Measurements from ENCODE around the gene MED19.
A peak's percentile ranks its signal among the peaks of the same experiment; 100 is the strongest.
"Not testable (repeated sequence)": the region's sequence is repeated elsewhere in the genome, so short reads cannot be mapped to it uniquely, and the experiment has no call there.

MED19 gene, protein sequence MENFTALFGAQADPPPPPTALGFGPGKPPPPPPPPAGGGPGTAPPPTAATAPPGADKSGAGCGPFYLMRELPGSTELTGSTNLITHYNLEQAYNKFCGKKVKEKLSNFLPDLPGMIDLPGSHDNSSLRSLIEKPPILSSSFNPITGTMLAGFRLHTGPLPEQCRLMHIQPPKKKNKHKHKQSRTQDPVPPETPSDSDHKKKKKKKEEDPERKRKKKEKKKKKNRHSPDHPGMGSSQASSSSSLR
- 15.4 to 24.6 (median 19.1) reads per million in 3 experiments for total RNA-seq

DNA sequence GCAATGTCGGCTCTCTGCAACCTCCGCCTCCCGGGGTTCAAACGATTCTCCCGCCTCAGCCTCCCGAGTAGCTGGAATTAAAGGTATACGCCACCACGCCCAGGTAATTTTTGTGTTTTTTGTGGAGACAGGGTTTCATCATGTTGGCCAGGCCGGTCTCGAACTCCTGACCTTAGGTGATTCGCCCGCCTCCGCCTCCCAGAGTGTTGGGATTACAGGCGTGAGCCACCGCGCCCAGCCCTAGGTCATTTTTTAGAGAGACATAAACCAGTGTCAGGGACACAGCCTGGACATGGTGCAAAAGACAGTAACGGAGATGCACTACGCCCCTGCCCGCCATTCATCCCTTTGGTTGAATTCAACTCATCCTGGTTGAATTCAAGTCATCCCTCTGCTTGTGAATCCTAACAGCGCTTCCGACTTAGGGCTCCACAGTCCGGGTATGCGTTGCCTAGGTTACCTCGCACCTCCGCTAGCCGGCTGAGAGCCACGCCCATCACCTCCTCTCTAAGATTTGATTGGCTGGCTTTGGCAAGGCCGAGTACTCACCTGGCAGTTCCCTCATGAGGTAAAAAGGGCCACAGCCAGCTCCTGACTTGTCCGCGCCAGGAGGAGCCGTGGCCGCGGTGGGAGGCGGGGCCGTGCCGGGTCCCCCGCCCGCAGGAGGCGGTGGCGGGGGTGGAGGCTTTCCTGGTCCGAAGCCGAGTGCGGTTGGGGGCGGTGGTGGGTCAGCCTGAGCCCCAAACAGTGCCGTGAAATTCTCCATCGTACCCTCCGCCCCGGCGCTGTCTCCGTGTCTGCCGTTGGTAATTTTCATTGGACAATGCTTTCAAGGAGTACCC, at the start of gene MED19:
Gene MED19, minus strand, starts transcription at position 802 of the 842 bp plus-strand sequence. Its CDS starts 36 bp downstream, at position 766.
- DNase-seq, result peak; percentile 81

DNA sequence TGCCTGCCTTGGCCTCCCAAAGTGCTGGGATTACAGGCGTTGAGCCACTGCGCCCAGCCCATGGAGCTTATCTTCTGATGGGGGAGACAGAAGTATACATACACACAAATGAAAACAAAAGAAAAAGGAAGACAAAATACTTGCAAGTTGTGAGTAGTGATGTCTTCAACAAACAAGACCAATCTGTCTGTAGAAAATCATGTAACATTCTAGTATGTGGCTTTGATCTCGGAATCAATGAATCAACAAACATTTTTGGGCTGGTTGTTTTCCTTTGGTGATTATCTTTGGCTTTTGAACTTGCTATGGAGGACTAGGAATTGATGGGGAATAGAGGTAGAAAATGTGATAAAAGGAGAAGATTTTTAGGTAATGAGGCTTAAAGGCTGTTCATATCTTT, 46.2 kb upstream of the MED19 start:
- DNase-seq, result no peak

DNA sequence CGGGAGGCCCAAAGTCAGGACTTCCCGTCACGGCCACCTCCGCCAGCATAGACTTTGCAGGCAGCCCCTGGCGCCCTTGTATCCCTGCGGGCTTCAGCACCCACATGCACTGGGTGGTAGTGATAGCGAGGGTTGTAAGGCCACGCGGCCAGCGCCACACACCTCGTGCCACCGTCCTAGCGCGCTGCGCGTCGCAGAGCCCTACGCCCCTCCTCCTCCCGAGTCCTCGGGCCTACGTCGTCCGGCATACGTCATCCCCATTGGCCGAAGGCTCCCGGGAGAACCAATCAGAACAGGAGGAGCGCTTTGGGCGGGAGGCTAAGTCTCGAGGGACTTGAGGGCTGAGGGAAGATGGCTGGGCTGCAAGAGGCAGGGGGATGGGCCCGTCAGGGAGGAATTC, 40.9 kb upstream of the MED19 start:
- no peak for DNase-seq

DNA sequence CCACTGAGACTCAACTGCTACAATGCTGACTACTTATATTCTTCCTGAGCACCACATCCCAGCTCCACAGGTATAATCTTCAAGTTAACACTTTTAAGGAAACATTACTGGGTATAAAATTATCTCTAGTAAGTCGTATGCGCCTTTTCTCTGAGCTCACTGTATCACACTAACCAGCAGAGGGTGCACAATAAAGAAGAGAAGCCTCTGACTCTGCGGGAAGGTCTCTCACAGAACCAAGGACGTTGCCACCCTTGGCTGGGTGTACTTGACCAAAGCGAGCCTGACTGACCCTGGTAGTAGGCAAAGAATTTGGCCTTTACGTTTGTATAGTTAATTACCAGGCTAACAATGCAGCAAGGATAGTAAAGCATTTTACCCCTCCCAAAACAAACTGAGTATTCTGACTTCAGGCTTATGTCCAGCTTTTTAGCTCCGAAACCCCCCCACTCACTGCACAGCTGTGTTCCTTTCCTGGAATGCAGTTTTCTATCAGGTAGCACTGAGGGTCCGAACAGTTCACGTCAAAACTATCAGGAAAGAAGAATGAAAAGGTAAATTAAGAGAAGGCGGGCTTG, 39.8 kb upstream of the MED19 start, which contains the start of gene BTBD18:
Gene BTBD18, minus strand, starts transcription at position 144 of the 578 bp plus-strand sequence. CDS start 631 bp downstream, outside the sequence.
- DNase-seq, result no peak

DNA sequence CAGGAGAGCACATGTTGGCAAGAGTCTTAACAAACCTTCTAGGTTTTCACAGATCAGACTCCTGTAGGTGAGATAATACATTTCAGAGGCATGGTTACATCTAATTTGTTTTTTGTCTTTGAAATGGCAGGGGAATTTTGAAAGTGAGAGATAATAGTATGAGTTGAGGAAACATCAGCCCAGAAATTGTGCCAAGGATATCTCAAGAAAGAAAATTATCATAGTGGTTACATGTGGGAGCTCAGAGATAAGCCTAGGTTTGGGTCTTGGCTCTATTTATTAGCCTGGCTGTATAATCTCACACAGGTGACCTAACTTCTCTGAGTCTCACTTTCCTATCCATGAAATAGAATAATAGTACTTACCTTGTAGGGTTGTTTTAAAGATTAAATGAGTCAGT, 39.2 kb upstream of the MED19 start:
- no peak for DNase-seq

DNA sequence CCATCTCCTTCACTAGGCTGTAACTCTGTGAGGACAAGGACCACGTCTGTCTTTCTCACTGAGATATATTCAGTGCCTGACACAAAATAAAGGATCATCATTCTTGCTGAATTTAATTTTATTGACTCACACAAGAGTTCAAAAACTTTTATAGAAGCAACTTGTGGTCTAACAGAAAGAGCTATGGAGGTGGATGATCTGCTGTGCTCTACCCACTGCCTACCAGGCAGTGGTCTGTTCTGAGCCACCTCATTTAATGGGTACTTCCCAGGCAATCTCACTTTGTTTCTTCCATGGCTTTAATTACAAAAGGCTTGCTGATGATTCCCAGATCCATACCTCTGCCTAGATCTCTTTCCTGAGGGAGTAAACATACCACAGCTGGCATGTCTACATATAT, 34.9 kb upstream of the MED19 start:
- no peak for DNase-seq

DNA sequence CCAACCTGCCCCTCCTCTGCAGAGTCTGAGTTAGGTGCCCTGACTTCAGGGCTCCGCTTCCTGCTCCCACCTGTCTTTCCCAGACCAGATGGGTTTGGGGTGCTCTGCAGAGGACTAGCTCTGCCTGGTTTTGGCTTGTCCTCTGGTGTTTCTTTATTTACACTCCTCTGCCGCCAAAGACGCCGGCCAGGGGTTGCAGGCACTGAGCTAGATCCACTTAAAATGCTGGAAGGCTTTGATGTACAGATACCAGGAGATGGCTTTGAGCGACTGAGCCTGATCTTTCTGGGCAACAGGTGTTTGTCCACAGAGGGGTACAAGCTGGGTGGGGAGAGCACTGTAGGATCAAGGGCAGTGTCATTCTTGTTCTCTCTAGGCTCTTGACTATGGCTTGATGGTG, 33.2 kb upstream of the MED19 start:
- DNase-seq, result no peak

DNA sequence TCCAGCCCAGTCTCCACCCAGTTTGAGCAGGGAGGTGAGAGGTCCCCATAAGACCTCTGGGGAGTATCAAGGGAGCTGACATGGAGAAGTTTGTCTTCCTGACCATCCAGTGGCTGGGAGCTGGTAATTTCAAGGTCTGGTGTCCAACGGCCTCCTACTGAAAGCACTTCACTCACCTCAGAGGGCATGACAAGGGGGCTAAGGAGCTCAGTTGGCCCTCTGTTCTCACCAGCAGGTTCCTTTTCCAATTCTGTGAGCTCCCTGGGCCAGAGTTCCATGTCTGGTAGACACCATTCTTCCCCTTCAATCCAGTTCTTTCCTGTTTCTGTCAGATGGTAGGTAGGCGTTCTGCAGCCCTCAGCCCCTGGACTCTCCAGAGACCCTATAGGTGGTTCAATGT, 32.3 kb upstream of the MED19 start:
- DNase-seq, result no peak

DNA sequence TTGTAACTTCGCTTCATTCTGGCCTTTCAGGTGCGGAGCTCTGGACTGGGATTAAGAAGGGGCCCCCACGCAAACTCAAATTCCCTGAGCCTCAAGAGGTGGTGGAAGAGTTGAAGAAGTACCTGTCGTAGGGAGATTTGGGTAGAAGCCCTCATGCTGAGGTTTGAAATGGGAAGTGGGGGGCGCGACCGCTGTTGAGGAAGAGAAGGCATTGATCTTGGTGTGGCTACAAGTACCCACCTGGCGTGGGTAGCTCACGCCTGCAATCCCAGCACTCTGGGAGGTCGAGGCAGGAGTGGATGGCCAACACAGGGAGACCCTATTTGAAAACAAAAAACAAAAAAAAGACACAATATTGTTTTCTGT, 30.1 kb upstream of the MED19 start:
- no peak for DNase-seq

DNA sequence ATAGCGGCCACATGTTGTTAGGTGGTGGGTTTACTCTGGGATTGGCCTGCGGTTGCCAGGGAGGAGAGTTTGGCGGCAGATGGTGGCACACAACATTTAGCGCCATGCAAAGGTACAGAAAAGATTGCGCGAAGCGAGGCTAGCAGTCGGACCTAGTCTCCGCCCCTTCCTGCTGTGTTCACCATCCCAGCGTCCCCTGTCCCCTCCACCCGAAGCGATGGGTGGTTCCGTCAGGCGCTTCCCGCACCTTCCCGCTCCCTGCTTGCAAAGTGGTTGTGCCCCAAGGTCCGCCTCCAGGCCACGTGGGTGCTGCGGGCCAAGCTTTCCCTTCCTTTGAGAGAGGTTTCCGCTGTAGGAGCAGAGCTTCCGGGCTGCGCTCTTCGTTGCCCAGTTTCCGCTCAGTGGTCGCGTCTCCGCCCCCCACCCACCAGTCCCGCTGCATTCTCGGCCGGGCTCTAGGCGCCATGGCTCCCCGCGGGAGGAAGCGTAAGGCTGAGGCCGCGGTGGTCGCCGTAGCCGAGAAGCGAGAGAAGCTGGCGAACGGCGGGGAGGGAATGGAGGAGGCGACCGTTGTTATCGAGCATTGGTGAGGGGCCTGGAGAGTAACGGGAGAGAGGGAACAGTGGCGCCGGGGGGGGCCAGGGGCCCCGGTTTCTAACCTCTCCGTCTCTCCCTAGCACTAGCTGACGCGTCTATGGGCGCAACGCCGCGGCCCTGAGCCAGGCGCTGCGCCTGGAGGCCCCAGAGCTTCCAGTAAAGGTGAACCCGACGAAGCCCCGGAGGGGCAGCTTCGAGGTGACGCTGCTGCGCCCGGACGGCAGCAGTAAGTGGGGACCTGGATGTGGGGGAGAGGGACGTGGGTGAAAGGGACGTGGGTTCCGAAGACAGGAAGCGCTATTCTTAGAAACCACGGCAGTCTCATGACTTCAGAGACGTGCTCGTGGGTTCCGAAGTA, 29.4 kb upstream of the MED19 start, which contains the start of gene SELENOH:
Gene SELENOH, plus strand, starts transcription at position 360 of the 955 bp plus-strand sequence. Its CDS starts 105 bp downstream, at position 465.
- DNase-seq, result peak; percentile 91

DNA sequence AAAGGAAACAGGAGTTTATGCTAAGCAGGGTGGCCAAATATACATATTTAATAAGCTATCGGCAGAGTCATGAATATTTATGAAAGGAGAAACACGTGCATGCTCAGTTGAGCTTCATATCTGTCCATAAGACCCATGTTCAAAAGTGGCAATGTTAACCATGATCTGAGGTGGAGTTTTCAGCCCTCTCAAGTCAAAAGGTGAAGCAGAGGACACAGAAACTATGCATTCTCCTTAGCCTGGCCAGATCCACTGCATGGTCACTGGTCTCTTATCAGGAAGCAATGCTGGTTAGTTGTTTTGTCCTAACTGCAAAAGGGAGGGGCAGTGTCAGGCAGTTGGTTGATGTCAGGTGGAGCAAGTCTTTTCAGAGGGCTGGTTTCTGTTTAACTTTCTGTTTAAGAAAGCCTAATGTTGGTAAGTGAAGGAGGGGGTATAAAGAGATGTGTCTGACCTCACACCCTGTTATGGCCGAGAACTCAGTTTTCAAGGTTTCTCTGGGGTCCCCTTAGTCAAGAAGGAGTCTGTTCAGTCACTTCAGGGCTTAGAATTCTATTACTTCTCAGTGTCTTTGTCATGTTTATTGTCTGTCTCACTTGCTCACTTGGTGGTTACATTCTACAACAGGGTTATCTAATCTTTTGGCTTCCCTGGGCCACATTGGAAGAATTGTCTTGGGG, 23.7 kb upstream of the MED19 start:
- DNase-seq, result no peak

DNA sequence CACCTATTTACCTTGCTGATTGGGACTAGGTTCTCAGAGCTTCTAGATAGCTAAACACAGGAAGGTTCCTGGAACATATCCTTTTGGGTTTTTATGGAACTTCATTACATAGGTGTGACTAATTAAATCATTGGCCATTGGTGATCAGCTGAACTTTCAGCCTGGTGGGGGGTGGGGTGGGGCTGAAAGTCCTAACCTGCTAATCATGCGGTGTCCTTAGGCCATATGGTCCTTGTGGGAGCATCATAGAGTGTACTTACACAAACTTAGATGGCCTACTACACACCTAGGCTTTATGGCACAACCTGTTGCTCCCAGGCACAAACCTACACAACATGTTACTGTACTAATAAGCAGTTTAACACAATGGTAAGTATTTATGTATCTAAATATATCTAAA, 20.6 kb upstream of the MED19 start:
- no peak for DNase-seq

DNA sequence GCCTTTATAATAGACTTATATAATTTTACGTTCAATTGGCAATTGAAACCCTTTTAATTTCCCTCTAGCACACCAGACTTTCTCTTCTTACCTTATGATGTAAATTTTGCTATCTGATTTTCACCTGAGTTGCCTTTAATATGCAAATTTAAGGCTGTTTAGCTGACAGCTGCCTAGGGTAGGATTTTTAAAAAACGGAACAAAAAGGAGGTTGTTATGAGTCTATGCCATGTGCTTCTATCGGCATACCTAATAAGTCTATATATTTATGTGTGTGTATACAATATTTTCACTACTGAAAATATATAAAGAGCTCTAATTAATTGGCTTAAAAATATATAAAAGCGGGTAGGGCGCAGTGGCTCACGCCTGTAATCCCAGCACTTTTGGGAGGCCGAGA, 17.5 kb upstream of the MED19 start:
- no peak for DNase-seq

DNA sequence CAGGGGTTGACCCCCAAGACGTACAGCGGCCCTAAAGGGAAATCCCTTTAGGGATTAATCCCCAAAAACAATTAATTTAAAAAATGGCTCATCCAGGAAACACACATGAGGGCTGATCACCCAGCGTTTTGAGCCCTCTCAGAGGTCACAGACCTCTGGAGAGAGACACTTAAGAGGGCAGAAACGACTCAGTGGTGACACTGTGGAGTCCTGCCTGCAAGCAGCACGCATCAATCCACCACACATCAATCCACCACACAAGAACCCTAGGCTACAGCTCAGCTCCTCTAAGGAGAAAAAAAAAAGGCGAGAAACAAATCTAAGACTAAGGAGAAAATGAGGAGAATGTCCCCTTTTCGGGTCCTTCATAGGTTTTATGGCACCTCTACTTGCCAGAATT, 16.8 kb upstream of the MED19 start:
- DNase-seq, result no peak

DNA sequence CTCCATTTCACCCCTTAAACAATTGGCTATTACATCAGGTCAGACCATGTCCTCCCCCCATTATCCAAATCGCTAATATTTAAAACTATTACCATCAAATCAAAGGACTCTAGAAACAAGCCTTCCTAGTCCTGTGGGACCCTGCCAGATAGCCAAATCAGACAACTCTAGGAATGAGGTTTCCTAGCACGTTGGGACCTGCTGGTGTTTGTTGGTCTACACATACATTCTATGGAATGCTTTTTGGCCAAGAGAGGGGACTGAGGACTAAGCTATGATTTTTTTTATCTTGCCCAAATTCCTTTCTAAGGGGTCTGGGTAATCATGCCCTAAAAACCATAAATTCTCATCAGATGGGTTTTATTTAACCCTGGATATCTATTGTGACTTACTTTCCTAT, 15.2 kb upstream of the MED19 start:
- DNase-seq, result no peak

DNA sequence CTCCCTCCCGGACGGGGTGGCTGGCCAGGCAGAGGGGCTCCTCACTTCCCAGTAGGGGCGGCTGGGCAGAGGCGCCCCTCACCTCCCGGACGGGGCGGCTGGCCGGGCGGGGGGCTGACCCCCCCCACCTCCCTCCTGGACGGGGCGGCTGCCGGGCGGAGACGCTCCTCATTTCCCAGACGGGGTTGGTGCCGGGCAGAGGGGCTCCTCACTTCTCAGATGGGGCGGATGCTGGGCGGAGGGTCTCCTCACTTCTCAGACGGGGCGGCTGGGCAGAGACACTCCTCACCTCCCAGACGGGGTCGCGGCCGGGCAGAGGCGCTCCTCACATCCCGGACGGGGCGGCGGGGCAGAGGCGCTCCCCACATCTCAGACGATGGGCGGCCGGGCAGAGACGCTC, 4.7 kb upstream of the MED19 start:
- DNase-seq, result not testable (repeated sequence)

DNA sequence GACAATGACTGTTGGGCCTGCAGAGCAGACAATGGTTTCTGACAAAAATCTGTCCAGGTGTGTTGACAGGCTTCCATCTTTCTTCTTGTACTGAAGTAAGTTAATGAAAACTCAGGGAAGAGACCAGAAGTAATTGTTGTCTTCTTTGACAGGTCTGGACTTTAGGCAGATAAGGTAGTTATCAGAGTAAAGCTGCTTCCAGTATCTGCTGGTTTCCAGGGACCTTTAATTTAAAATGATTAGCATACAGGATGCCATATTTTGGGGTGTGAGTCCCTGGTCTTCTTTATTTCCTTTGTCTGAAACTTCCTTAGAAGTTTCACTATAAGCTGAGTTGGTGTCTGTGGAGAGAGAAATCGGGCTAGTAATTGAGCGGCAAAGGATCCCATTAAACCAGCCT, 1.8 kb upstream of the MED19 start:
- no peak for DNase-seq

DNA sequence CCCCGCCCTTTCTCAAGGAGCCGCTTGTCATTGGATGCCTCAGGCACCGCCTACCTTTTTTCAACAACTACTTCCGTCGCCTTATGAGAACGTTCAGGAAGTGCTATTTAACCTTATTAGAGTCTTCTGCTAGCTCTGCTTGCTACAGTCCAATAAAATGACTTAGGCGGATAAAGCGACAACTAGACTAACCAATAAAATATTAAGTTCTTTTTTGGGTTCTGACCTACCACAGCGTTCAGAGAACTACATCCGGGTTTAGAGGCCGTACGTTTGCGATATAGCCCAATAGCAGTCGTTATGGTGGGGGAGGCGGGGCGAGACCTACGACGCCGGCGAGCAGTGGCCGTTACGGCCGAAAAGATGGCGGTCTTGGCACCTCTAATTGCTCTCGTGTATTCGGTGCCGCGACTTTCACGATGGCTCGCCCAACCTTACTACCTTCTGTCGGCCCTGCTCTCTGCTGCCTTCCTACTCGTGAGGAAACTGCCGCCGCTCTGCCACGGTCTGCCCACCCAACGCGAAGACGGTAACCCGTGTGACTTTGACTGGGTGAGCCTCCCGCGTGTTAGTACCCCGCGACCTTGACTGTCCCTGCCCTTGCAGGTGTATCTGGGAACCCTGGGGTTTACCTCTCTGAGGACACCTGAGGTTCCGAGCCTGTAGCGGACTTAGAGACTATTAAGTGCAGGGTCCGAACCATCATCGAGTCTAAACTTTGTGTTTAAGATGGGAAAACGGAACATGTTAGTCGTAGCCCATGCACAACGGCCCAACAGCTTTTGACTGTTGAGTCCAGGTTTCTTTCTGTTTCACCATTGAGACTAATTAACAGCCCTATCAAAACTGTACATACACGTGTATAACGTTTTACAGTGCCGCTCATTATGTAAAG, 488 bp upstream of the MED19 start, which contains the start of gene TMX2:
Gene TMX2, plus strand, starts transcription at position 338 of the 895 bp plus-strand sequence. Its CDS starts 26 bp downstream, at position 364.
- DNase-seq, result peak; percentile 94

DNA sequence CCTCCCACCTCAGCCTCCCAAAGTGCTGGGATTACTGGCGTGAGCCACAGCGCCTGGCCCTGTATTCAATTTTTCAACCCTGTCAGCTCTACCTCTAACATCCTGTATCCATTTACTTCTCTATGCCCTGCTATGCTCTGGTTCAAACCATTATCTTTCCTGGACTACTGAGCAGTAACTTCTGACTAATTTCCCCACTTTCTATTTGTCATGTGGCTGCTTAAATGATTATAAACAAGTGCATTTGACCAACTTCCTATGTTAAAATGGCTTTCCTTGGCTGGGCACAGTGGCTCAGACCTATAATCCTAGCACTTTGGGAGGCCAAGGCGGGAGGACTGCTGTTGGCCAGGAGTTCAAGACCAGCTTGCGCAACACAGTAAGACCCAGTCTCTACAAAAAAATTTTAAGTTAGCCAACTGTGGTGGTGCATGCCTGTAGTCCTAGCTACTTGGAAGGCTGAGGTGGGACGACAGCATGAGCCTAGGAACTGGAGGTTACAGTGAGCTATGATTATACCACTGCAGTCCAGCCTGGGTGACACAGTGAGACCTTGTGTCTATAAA, 2.1 kb downstream of the MED19 start:
- no peak for DNase-seq

DNA sequence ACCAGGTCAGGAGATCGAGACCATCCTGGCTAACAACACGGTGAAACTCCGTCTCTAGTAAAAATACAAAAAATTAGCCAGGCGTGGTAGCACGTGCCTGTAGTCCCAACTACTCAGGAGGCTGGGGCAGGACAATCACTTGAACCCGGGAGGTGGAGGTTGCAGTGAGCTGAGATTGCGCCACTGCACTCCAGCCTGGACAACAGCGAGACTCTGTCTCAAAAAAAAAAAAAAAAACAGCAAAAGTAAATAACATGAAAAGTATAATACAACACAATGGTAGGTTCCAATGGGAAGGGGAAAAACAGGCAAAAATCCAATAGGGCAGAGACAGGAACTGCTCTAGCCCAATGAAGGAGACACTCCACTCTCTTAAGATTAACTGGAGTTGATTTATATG, 6.6 kb downstream of the MED19 start:
- DNase-seq, result not testable (repeated sequence)

Measured in central memory CD4-positive, alpha-beta T cell (primary cell).